B cell (primary cell): Measurements from ENCODE around the gene SNX11. TPM values are rescaled to one million over a fixed set of nuclear protein-coding genes. Genes with fewer than 3 reads are reported as not detected.

Source experiments
- ATAC-seq: fragments of 200-7000 bp; cut with Tn5 transposase; one replicate; pipeline ENCODE4 v1.10.0; 2021; ENCODE audit warnings: low read depth, mild to moderate bottlenecking, moderate number of reproducible peaks, moderate library complexity
- CTCF ChIA-PET: fragments of 350-600 bp; sonication (Branson Sonifier 250); formaldehyde crosslinking; loops from one replicate; lab custom pipeline; 2021; ENCODE audit warnings: antibody characterized with exemption, inconsistent platforms; lab: Charles Lee
- POLR2A ChIA-PET: fragments of 350-600 bp; sonication (Branson Sonifier 250); formaldehyde crosslinking; loops from one replicate; lab custom pipeline; 2021; ENCODE audit warnings: antibody characterized with exemption; lab: Charles Lee
- DNase-seq: peaks from one replicate; pipeline ENCODE4 v3.0.0; 2013
- H2AFZ ChIP-seq: 2 replicates; pipeline ENCODE4 v1.6.1; 2012; ENCODE audit warnings: mild to moderate bottlenecking, low read depth, low read length; ENCODE audit not compliant: insufficient read depth, poor library complexity, severe bottlenecking
- H3K27ac ChIP-seq, 2 donors: 1 replicate in 1 of 2; 2 replicates in 1 of 2; pipeline ENCODE4 v1.5.1; 2012 to 2013; ENCODE audit warnings: low read length in 2 of 2, mild to moderate bottlenecking in 2 of 2, moderate library complexity in 1 of 2
- H3K27me3 ChIP-seq, 4 experiments: fragments of 200-600 bp in 1 of 4; sonication (generic) in 1 of 4; replicated peaks in 1 of 4; 1 replicate in 2 of 4; 2 replicates in 2 of 4; pipeline versions ENCODE4 v1.6.1 to v1.7.0; 2013 to 2016; ENCODE audit warnings: low read length in 3 of 4, mild to moderate bottlenecking in 2 of 4, mixed read lengths in 1 of 4, moderate library complexity in 1 of 4; ENCODE audit not compliant: insufficient read depth in 4 of 4, control insufficient read depth in 3 of 4; ENCODE audit errors: control extremely low read depth in 1 of 4
- H3K36me3 ChIP-seq, 2 experiments: replicated peaks in 1 of 2; 1 replicate in 1 of 2; 2 replicates in 1 of 2; pipeline versions ENCODE4 v1.6.1 to v1.7.1; 2013; ENCODE audit warnings: low read length in 1 of 2; ENCODE audit not compliant: insufficient read depth in 2 of 2, control insufficient read depth in 1 of 2; ENCODE audit errors: control extremely low read depth in 1 of 2, extremely low read depth in 1 of 2
- H3K4me1 ChIP-seq, 2 donors: fragments of 200-600 bp in 1 of 2; sonication (generic) in 1 of 2; 1 replicate in 1 of 2; 2 replicates in 1 of 2; pipeline versions ENCODE4 v1.5.1 to v1.6.1; 2013 to 2017; ENCODE audit warnings: low read length in 2 of 2; ENCODE audit not compliant: control insufficient read depth in 2 of 2, insufficient read depth in 2 of 2
- H3K4me2 ChIP-seq: replicated peaks from 2 replicates; pipeline ENCODE3; 2012; ENCODE audit warnings: mild to moderate bottlenecking, low read depth, low read length; ENCODE audit not compliant: poor library complexity, severe bottlenecking
- H3K4me3 ChIP-seq, 5 experiments: fragments of 200-600 bp in 1 of 5; sonication (generic) in 1 of 5; 1 replicate in 3 of 5; 2 replicates in 2 of 5; pipeline versions ENCODE4 v1.5.1 to v1.7.0; 2011 to 2016; ENCODE audit warnings: low read length in 4 of 5, mild to moderate bottlenecking in 4 of 5, low read depth in 2 of 5, control low read depth in 1 of 5, moderate library complexity in 1 of 5; ENCODE audit not compliant: insufficient read depth in 1 of 5; ENCODE audit errors: control extremely low read depth in 1 of 5, extremely low read depth in 1 of 5
- H3K79me2 ChIP-seq: fragments of 200-600 bp; sonication (generic); one replicate; pipeline ENCODE4 v1.6.0; 2016; ENCODE audit warnings: low read length; ENCODE audit not compliant: control insufficient read depth, insufficient read depth
- H3K9ac ChIP-seq: fragments of 200-600 bp; sonication (generic); 2 replicates; pipeline ENCODE4 v1.6.1; 2017; ENCODE audit warnings: mild to moderate bottlenecking, low read length, moderate library complexity
- H3K9me3 ChIP-seq, 3 donors: one replicate each; pipeline versions ENCODE4 v1.6.1 to v1.7.1; 2013; ENCODE audit warnings: low read length in 2 of 3; ENCODE audit not compliant: control insufficient read depth in 2 of 3, insufficient read depth in 1 of 3; ENCODE audit errors: control extremely low read depth in 1 of 3
- H4K20me1 ChIP-seq: 2 replicates; pipeline ENCODE4 v1.6.0; 2012; ENCODE audit warnings: mild to moderate bottlenecking, low read length; ENCODE audit not compliant: insufficient read depth, control insufficient read depth, poor library complexity, severe bottlenecking
- H3K27ac Mint-ChIP-seq: one replicate; pipeline ENCODE4 v1.8.0; 2021; ENCODE audit warnings: mixed read lengths
- H3K27me3 Mint-ChIP-seq: one replicate; pipeline ENCODE4 v1.8.0; 2021; ENCODE audit warnings: mixed read lengths
- H3K4me1 Mint-ChIP-seq: one replicate; pipeline ENCODE4 v1.8.0; 2021; ENCODE audit warnings: mixed read lengths
- H3K4me3 Mint-ChIP-seq: one replicate; pipeline ENCODE4 v1.8.0; 2021; ENCODE audit warnings: mixed read lengths
- H3K9me3 Mint-ChIP-seq: one replicate; pipeline ENCODE4 v1.8.0; 2022; ENCODE audit warnings: mixed read lengths; ENCODE audit not compliant: insufficient read depth
- CTCF ChIP-seq: fragments of 200-600 bp; IDR thresholded peaks from one replicate; pipeline ENCODE4 v1.8.0; 2022; ENCODE audit warnings: antibody characterized with exemption, mild to moderate bottlenecking
- EZH2 ChIP-seq: IDR thresholded peaks from 2 replicates; pipeline ENCODE4 v1.6.1; 2012; ENCODE audit warnings: borderline replicate concordance, low read depth, mild to moderate bottlenecking, moderate library complexity, low read length; ENCODE audit not compliant: insufficient read depth, poor library complexity, severe bottlenecking
- WGBS: methylation state at CpG from one replicate; pipeline ENCODE4 v1.1.5; 2013; ENCODE audit warnings: missing lambda C conversion rate; ENCODE audit not compliant: insufficient coverage; 5-methylcytosine and 5-hydroxymethylcytosine counted together
- intact Hi-C: fragments of 100-400 bp; cut with micrococcal nuclease; formaldehyde crosslinking; loops from one replicate; pipeline ENCODE4 v1.10.0; 2022
- polyA plus RNA-seq: library from polyadenylated mRNA; depleted of rRNA; stranded (reverse); fragments of >200 nt; gene quantifications from 2 replicates; pipeline ENCODE4 v1.2.3, GENCODE V29; 2012
- total RNA-seq, 2 donors: library from RNA; stranded (reverse); fragments of 120-200 nt in 1 of 2; gene quantifications; 1 replicate in 1 of 2; 2 replicates in 1 of 2; pipeline versions ENCODE4 v1.2.3 to v1.2.4, GENCODE V29; 2013 to 2022

The SNX11 gene
- total and polyA plus RNA-seq, 2 donors (not counting 1 experiment from before 2014, with no cell fraction given): 25.6 to 42.0 TPM

DNA sequence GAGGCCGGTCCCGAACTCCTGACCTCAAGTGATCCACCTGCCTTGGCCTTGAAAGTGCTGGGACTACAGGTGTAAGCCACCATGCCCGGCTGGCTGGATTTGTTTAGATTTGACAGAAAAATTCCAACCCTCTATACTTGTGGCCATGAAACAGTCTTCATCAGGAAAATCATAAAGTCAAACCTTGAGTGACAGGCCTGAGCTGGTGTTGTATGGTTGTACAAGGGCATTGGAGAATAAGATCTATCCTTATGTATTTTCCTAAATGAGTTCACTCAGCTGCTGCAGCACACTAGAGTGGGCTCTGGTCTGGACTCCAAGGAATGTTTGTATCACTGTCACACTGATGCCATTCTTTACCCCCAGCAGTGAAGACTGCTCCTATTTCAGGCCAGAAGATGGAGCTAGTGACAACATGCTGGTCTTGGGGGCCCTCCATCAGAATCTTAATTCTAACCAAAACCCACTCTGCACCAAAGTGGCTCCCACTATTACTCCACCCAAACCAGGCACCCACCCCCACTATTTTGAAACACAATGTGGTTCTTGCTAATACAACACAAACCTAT lies 27.4 kb downstream of the SNX11 start:
- H3K4me1 ChIP-seq: no peaks in the 10 kb centered on the region
- Mint-ChIP-seq H3K4me1 (peaks cover 8% of the 10 kb centered on the region), H3K27ac (no peak overlapping the region), H3K27me3 (no peaks in the 10 kb centered on the region), H3K9me3 (no peaks in the 10 kb centered on the region), H3K4me3 (no peak overlapping the region)
- TF ChIP-seq EZH2 (no peak), CTCF (no peak)
- peaks cover 0 to 3% of the 10 kb centered on the region in 2 experiments for H3K36me3 ChIP-seq
- H3K4me3 ChIP-seq: no peak overlapping the region
- H3K4me2 ChIP-seq: no peak overlapping the region
- intact Hi-C loops: loop anchor here (1.0 kb wide), 1 partner anchor 483 kb away; no protein-coding TSS in a partner anchor
- ATAC-seq (no peak), DNase-seq (no peak)
- ChIA-PET CTCF (interaction anchor here (1.1 to 9.4 kb wide), 8 partner anchors 11 to 484 kb away, joined by 3 to 237 read pairs (median 7); no protein-coding TSS in a partner anchor), POLR2A (interaction anchor here (0.6 kb wide), 1 partner anchor 38 kb away, joined by 7 read pairs; no protein-coding TSS in a partner anchor)
- no peak overlapping the region for H2AFZ ChIP-seq
- no peaks in the 10 kb centered on the region for H3K79me2 ChIP-seq
- no peaks in the 10 kb centered on the region for H3K9me3 ChIP-seq
- no peaks in the 10 kb centered on the region for H4K20me1 ChIP-seq
- H3K9ac ChIP-seq: no peak overlapping the region
- no peak overlapping the region for H3K27ac ChIP-seq
- no peaks in the 10 kb centered on the region for H3K27me3 ChIP-seq
- 100% methylated on average over 2 of the region's 3 CpGs for whole genome bisulfite sequencing

DNA sequence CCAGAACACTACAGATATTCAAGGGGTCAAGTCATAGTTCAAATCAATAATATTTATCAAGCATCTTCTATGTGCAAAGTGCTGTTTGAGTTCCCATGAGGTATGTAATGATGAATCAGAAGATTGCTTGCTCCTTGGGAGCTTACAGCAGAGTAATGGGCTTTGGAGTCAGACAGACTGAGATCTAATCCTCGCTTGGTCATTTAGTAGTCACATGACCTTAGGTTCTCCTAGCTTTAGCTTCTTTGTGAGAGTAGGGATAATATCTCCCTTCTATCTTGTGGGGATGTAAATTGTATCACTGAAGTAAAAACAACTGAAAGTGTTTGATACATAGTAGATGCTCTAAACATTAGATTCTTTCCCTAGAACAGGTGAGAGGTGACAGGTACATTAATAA lies 30.1 kb downstream of the SNX11 start:
- no peak overlapping the region for H3K27ac ChIP-seq
- peaks cover 0 to 2% of the 10 kb centered on the region in 2 experiments for H3K36me3 ChIP-seq
- ATAC-seq (no peak), DNase-seq (no peak)
- no peak overlapping the region for H3K4me2 ChIP-seq
- Mint-ChIP-seq H3K4me1 (peaks cover 12% of the 10 kb centered on the region), H3K9me3 (no peaks in the 10 kb centered on the region), H3K27me3 (no peaks in the 10 kb centered on the region), H3K27ac (no peak overlapping the region), H3K4me3 (no peak overlapping the region)
- H2AFZ ChIP-seq: no peak overlapping the region
- WGBS: no CpG with 5 or more reads among the region's 1 CpG
- no peaks in the 10 kb centered on the region for H3K27me3 ChIP-seq
- no peak overlapping the region for H3K9ac ChIP-seq
- ChIA-PET CTCF (interaction anchor here (0.6 to 1.4 kb wide), 2 partner anchors 58 to 1116 kb away, joined by 3 to 7 read pairs; no protein-coding TSS in a partner anchor), POLR2A (no interaction called here)
- no peaks in the 10 kb centered on the region for H3K9me3 ChIP-seq
- no peaks in the 10 kb centered on the region for H4K20me1 ChIP-seq
- H3K4me3 ChIP-seq: no peak overlapping the region
- no peaks in the 10 kb centered on the region for H3K4me1 ChIP-seq
- intact Hi-C loops: no loop called here
- TF ChIP-seq CTCF: no peak
- no peak for TF ChIP-seq EZH2
- H3K79me2 ChIP-seq: no peaks in the 10 kb centered on the region
